Right lobe of liver (tissue), 6 donors: ENCODE results near the gene RBM47. TPM values are rescaled to one million over a fixed set of nuclear protein-coding genes. Genes with fewer than 3 reads are reported as not detected.

ENCODE experiments used
- ATAC-seq, 4 donors: fragments of 200-7000 bp; cut with Tn5 transposase; one replicate each; pipeline ENCODE4 v1.9.1; 2020; ENCODE audit warnings: mild to moderate bottlenecking in 4 of 4, moderate library complexity in 4 of 4
- DNase-seq, 3 donors: peaks; one replicate each; pipeline ENCODE4 v3.0.0-alpha.2; 2020
- H3K27ac ChIP-seq, 3 donors: fragments of 200-600 bp; one replicate each; pipeline ENCODE4 v1.8.0; 2022
- H3K27me3 ChIP-seq, 2 donors: fragments of 200-600 bp; one replicate each; pipeline ENCODE4 v1.8.0; 2022
- H3K36me3 ChIP-seq, 4 donors: fragments of 200-600 bp; sonication (generic) in 1 of 4; one replicate each; pipeline versions ENCODE4 v1.5.1 to v1.8.0; 2017 to 2022; ENCODE audit warnings: control low read depth in 1 of 4
- H3K4me1 ChIP-seq, 4 donors: fragments of 200-600 bp; sonication (generic) in 1 of 4; one replicate each; pipeline versions ENCODE4 v1.5.1 to v1.8.0; 2017 to 2022; ENCODE audit warnings: control low read depth in 1 of 4
- H3K4me3 ChIP-seq, 3 donors: fragments of 200-600 bp; one replicate each; pipeline ENCODE4 v1.8.0; 2022
- H3K9me3 ChIP-seq, 4 donors: fragments of 200-600 bp; sonication (generic) in 1 of 4; one replicate each; pipeline versions ENCODE4 v1.5.1 to v1.8.0; 2017 to 2022; ENCODE audit warnings: control low read depth in 1 of 4
- POLR2A ChIP-seq: fragments of 450-650 bp; IDR thresholded peaks from one replicate; pipeline ENCODE4 v1.6.1; 2017; ENCODE audit warnings: antibody characterized with exemption, mild to moderate bottlenecking
- WGBS: methylation state at CpG from one replicate; pipeline ENCODE4 v1.1.6; 2018; ENCODE audit warnings: low coverage, low lambda C conversion rate; ENCODE audit not compliant: insufficient coverage; ENCODE audit errors: missing lambda C conversion rate; 5-methylcytosine and 5-hydroxymethylcytosine counted together
- intact Hi-C, 2 donors: fragments of 100-400 bp; cut with DNase I; formaldehyde crosslinking; loops; one replicate each; pipeline versions ENCODE4 v1.11.2 to v1.14.1; 2022
- total RNA-seq, 6 experiments: library from RNA; depleted of rRNA in 2 of 6; stranded (reverse); fragments of >200 nt in 2 of 6; fragmentation: NEBNext Ultra II Directional in 3 of 6; extraction: Animal tissue kit (Norgen Biotek cat#: 25700) in 3 of 6; gene quantifications; one replicate each; pipeline versions ENCODE4 v1.1.0 to v1.2.4, GENCODE V29; 2016 to 2023
- TF ChIP-seq, protein P1 (sequence below), 4 donors: fragments of 200-600 bp in 3 of 4; fragments of 450-650 bp in 1 of 4; IDR thresholded peaks; one replicate each; pipeline versions ENCODE4 v1.5.1 to v1.8.0; 2016 to 2022; ENCODE audit warnings: antibody characterized with exemption in 4 of 4, mild to moderate bottlenecking in 2 of 4
- donor health status: DM: no; HTN: yes; CAD: no.
- donor health status: DM: no; HTN: no; CAD: no.
- donor health status: DM: no; HTN: no; CAD: no.
- donor health status: DM: no; HTN: yes; CAD: no.
- donor health status: DM: no; HTN: yes; CAD: no.

RBM47 gene
- total RNA-seq, 6 experiments from 2014 or later: 29.5 to 85.0 (median 51.1) TPM

DNA sequence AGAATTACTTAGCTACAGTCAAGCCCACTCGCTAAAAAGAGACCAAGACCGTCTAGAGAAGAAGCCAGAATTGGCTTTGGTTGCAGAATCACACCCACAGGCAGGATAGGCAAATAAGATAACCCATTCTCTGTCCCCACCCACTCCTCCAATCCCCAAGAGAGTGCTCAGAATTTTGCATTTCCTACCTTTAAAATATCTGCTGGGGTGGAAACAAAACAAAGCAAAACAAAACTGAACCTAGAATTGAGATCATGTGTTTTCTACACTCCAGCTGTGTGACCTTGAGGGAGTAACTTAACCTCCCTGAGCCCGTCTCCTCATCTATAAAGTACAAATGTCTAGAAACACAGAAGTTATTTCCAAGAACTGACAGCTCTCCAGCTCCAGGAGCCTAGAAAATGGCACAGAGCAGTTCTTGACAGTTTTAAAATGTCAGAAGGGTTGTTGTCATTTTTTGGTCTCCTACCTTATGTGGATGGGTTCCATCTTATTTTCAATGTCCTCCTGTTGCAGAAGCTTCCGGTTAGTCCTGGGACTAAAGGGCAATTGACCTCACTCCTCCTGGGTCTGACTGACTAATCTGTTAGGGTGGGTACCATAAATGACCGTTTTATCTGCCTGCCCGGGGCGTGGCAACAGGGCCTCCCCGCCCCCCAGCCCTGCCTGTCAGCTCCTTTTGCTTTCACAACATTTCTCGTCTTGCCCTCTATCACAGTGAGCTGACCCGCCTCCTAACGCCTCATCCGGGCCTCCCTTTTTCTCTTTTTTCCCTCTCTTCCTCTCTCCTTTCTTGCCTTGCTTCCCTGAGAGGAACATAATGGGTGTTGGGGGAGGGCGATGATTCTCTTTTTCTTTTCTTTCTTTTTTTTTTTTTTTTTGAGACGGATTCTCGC, 114.0 kb downstream of the RBM47 start:
- no peaks in the 10 kb centered on the region for H3K27me3 ChIP-seq
- peak; percentile 83 for TF ChIP-seq POLR2A
- TF ChIP-seq, protein P1, sequence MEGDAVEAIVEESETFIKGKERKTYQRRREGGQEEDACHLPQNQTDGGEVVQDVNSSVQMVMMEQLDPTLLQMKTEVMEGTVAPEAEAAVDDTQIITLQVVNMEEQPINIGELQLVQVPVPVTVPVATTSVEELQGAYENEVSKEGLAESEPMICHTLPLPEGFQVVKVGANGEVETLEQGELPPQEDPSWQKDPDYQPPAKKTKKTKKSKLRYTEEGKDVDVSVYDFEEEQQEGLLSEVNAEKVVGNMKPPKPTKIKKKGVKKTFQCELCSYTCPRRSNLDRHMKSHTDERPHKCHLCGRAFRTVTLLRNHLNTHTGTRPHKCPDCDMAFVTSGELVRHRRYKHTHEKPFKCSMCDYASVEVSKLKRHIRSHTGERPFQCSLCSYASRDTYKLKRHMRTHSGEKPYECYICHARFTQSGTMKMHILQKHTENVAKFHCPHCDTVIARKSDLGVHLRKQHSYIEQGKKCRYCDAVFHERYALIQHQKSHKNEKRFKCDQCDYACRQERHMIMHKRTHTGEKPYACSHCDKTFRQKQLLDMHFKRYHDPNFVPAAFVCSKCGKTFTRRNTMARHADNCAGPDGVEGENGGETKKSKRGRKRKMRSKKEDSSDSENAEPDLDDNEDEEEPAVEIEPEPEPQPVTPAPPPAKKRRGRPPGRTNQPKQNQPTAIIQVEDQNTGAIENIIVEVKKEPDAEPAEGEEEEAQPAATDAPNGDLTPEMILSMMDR (IDR thresholded peaks at IDR 0.05): no peak
- peak; percentile 71 to 80 (median 78) for DNase-seq
- intact Hi-C loops: no loop called here
- peak; percentile 72 to 85 (median 78) for ATAC-seq
- 24% methylated on average over 14 of the region's 15 CpGs for WGBS
- H3K36me3 ChIP-seq: no peaks in the 10 kb centered on the region
- peak overlapping the region; percentile 42 to 59 (median 47) for H3K4me3 ChIP-seq
- peaks cover 0 to 19% (median 0%) of the 10 kb centered on the region in 4 donors for H3K4me1 ChIP-seq
- no peaks in the 10 kb centered on the region for H3K9me3 ChIP-seq
- H3K27ac ChIP-seq: peak overlapping the region; percentile 72 to 86 (median 83)

DNA sequence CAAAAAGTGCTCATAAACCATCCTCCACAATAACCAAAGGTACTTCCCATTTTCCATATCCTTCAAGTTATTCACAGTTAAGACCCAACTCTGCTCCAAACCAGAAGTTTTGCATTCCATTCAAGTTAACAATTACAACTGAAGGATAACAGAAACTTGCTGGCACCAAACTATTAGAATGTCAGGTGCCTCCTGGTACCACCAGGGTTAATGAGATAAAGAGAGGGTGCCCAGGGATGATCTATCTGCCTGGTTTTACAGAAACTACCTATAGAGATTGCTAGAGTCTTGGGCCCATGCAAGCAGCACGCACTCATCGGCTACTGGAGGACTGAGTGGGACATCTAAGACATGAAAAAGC, 114.6 kb downstream of the RBM47 start:
- TF ChIP-seq, protein P1 (IDR thresholded peaks at IDR 0.05): no peak
- no peak for TF ChIP-seq POLR2A
- intact Hi-C loops: no loop called here
- DNase-seq (no peak), ATAC-seq (peak in 3 of 4 donors; percentile 8 to 17 (median 15))
- peak overlapping the region; percentile 42 to 59 (median 47) for H3K4me3 ChIP-seq
- H3K4me1 ChIP-seq: peaks cover 0 to 19% (median 0%) of the 10 kb centered on the region in 4 donors
- H3K9me3 ChIP-seq: no peaks in the 10 kb centered on the region
- no peaks in the 10 kb centered on the region for H3K36me3 ChIP-seq
- H3K27ac ChIP-seq: peak overlapping the region; percentile 72 to 86 (median 83)
- H3K27me3 ChIP-seq: no peaks in the 10 kb centered on the region
- WGBS: 49% methylated on average over 2 of the region's 2 CpGs

DNA sequence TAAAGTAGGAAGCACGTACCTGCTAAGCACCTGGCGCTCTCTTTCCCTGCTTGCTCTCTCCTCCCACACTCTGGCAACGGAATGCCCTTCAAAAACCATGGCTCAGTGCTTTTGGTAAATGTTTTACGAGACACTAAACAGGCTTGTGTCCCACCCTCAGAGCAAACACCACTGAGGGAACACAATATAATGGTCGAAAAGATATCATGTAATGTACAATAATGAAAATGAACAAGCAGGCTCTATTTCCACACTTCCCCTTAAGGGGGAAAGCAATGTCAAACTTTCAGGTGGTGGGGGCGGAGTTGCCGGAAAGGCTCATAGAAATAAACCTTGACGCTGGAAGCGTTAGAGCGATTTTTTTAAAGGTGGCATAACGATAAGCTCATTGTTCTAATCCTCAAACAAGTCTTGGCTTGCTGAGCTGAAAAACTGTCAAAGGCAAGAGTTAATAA, 115.1 kb downstream of the RBM47 start:
- peaks cover 0 to 19% (median 0%) of the 10 kb centered on the region in 4 donors for H3K4me1 ChIP-seq
- H3K27ac ChIP-seq: peak overlapping the region; percentile 72 to 86 (median 83)
- DNase-seq: peak; percentile 25 to 80 (median 61)
- H3K36me3 ChIP-seq: no peaks in the 10 kb centered on the region
- H3K27me3 ChIP-seq: no peaks in the 10 kb centered on the region
- peak; percentile 69 to 87 (median 80) for ATAC-seq
- intact Hi-C loops: no loop called here
- 29% methylated on average over 11 of the region's 11 CpGs for WGBS
- H3K4me3 ChIP-seq: peak overlapping the region; percentile 42 to 59 (median 47)
- TF ChIP-seq, protein P1 (IDR thresholded peaks at IDR 0.05): no peak
- peak; percentile 82 for TF ChIP-seq POLR2A
- no peaks in the 10 kb centered on the region for H3K9me3 ChIP-seq

DNA sequence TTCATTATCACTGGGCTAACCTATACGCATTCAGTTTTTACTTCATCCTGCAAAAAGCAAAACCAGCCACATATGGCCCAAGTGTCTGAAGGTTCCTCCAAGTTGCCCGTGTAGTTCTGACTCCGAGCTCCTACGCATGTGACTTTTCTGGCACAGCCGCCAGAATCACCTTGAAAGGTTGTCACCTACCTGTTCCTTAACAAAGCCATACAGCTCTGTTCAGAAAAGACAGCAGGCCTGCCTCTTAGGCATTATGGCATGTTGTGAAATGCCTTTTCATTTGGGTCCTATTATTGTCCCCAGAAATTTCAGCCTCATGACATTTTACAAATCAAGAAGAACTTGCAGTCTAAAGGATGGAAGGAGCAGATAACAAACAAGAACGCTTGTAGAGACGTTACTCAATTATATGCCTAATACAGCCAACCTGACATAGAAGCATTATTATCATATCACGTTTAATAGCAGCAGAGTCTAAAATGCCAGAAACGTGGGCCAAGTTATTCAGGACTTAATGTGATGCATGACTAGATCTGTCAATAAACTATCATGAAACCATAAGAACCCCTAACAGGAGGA, 118.5 kb downstream of the RBM47 start:
- no peak for ATAC-seq
- Histone ChIP-seq H3K4me3 (peak overlapping the region in 1 of 3 donors; percentile 6), H3K36me3 (peaks cover 0 to 3% (median under 1%) of the 10 kb centered on the region in 4 donors), H3K27ac (peak overlapping the region in 2 of 3 donors; percentile 83 to 86), H3K4me1 (peaks cover 0 to 21% (median 4%) of the 10 kb centered on the region in 4 donors), H3K27me3 (no peaks in the 10 kb centered on the region), H3K9me3 (no peaks in the 10 kb centered on the region)
- TF ChIP-seq, protein P1 (IDR thresholded peaks at IDR 0.05): no peak
- TF ChIP-seq POLR2A: no peak
- intact Hi-C loops: no loop called here
- WGBS: 56% methylated on average over 9 of the region's 9 CpGs
- DNase-seq: no peak
